ENCODE measurements around the gene SRSF4. TPM values are rescaled to one million over a fixed set of nuclear protein-coding genes. Genes with fewer than 3 reads are reported as not detected.
A peak's percentile ranks its signal among the peaks of the same experiment; 100 is the strongest.

Gene SRSF4
- total and polyA plus RNA-seq, 9 of the 15 experiments (the other 6 are each of a cell fraction or from before 2014, with no cell fraction given): 15.9 to 132 (median 82.0) TPM

GRCh38 chr1:29177022-29177705, 4.5 kb downstream of the SRSF4 start (continued):
- TF ChIP-seq ZNF395 (CRISPR knock-in tag; IDR thresholded peaks at IDR 0.05) (no peak), FOXP1 (CRISPR knock-in tag; IDR thresholded peaks at IDR 0.05) (no peak), FOXA1 (IDR thresholded peaks at IDR 0.05; ENCODE audit: borderline replicate concordance) (no peak), POLR2A (conservative IDR thresholded peaks at IDR 0.05) (0 out of 2 replicates have a peak, but pooled peaks have one; percentile 31)

- CTCF ChIA-PET (ENCODE audit: low intra/inter-chr PET ratio): interaction anchor here (0.6 kb wide), 1 partner anchor 17 kb away, joined by 3 read pairs; no protein-coding TSS in a partner anchor
- Histone ChIP-seq H3K27ac (ENCODE audit: extremely low read depth, low read depth, low read length) (no peak overlapping the region), H3K9ac (ENCODE audit: insufficient read depth in 1 of 2, low read depth in 2 of 2, low read length in 2 of 2) (no peak overlapping the region), H3K4me3 (no peak overlapping the region), H3K9me3 (replicated peaks; ENCODE audit: control insufficient read depth, insufficient read depth, low read depth, low read length) (no peaks in the 10 kb centered on the region), H3K4me1 (replicated peaks in 1 of 2; ENCODE audit: control insufficient read depth in 2 of 2, insufficient read depth in 2 of 2, low read length in 2 of 2) (peaks cover 16 to 22% of the 10 kb centered on the region in 2 experiments), H3K36me3 (ENCODE audit: control insufficient read depth, insufficient read depth, low read length) (peaks cover 78% of the 10 kb centered on the region), H2AFZ (ENCODE audit: low read depth, low read length) (no peak overlapping the region), H4K20me1 (replicated peaks; ENCODE audit: control insufficient read depth, insufficient read depth, low read length) (peaks cover 41% of the 10 kb centered on the region), H3K27me3 (ENCODE audit: control insufficient read depth in 2 of 2, insufficient read depth in 2 of 2, low read length in 2 of 2) (no peaks in the 10 kb centered on the region), H3K9me1 (ENCODE audit: control insufficient read depth, insufficient read depth, low read length) (peaks cover 4% of the 10 kb centered on the region), H3K4me2 (ENCODE audit: insufficient read depth, low read length) (no peak overlapping the region), H3K79me2 (ENCODE audit: control insufficient read depth, insufficient read depth, low read length) (peaks cover 98% of the 10 kb centered on the region)
- intact Hi-C loops (cut with micrococcal nuclease): no loop called here
- no peak for FAIRE-seq
- ATAC-seq: no peak
- in situ Hi-C loops (cut with MboI): no loop called here
- no peak for DNase-seq (ENCODE audit: extremely low read depth in 1 of 4, low spot score in 3 of 4)
- POLR2A ChIA-PET: interaction anchor here (1.0 to 7.6 kb wide), 3 partner anchors 10 to 260 kb away, joined by 3 to 129 read pairs (median 3); no protein-coding TSS in a partner anchor
- BruUV-seq (replicated peaks): no TSS peak
- 80% methylated on average over 4 of the region's 4 CpGs for WGBS (ENCODE audit: insufficient coverage, low coverage, missing lambda C conversion rate)
- TF ChIP-seq CC2D1A (IDR thresholded peaks at IDR 0.05) (no peak), CCNT2 (IDR thresholded peaks at IDR 0.05; ENCODE audit: borderline replicate concordance, extremely low read depth, insufficient read length, low read depth, low read length) (no peak), RNF2 (IDR thresholded peaks at IDR 0.05) (no peak), ZNF407 (IDR thresholded peaks at IDR 0.05; ENCODE audit: low read depth) (no peak), ATF6 (CRISPR knock-in tag; IDR thresholded peaks at IDR 0.05) (no peak)
Measured at GRCh38 chr1:29176576-29176975, 5.1 kb downstream of the SRSF4 start.

All from K562 (cell line).